A673 (cell line): ENCODE data around the gene SORBS2.

Experiments
- EZH2 ChIP-seq: fragments of 200-600 bp; sonication (generic); IDR thresholded peaks from 2 replicates; pipeline ENCODE4 v1.6.1; 2017; ENCODE audit warnings: borderline replicate concordance, low read depth, mild to moderate bottlenecking, mixed read lengths, antibody characterized with exemption, low read length; ENCODE audit not compliant: poor library complexity, severe bottlenecking
- TF ChIP-seq, protein P1 (sequence below): fragments of 300-800, 200-600 bp; sonication (generic); conservative IDR thresholded peaks from 2 replicates; pipeline ENCODE4 v1.5.1; 2017; ENCODE audit warnings: low read depth, mild to moderate bottlenecking, antibody characterized with exemption, low read length, moderate library complexity, mixed read lengths

DNA sequence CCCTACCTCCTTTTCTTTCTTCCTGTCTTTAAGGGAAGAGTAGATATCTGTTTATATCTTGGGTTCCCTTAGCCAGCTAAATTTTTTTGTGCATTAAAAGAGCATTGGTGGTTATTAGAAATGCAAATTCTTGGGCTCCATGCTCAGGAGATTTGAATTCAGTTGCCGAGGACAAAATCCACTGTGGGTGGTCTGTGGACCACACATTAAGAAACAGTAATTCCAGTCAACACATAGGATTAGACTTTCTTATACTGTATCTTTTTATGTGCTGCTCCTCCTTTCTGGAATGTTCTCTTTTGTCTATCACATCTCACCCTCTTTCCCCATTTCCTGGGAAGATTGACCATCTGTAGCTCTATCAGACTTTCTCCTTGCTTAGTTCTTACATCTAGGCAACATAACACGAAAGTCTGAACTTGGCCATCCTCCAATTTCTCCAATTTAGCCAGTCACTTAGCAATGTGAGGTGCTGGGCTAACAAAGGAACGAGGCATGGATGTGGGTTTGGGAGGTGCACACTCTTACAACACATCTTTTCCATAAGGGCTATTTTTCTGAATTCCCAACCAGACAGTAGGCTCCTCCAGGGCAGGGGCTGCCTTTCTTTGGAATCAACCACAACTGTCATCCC is 271.4 kb downstream of the SORBS2 start:
- TF ChIP-seq, protein P1, sequence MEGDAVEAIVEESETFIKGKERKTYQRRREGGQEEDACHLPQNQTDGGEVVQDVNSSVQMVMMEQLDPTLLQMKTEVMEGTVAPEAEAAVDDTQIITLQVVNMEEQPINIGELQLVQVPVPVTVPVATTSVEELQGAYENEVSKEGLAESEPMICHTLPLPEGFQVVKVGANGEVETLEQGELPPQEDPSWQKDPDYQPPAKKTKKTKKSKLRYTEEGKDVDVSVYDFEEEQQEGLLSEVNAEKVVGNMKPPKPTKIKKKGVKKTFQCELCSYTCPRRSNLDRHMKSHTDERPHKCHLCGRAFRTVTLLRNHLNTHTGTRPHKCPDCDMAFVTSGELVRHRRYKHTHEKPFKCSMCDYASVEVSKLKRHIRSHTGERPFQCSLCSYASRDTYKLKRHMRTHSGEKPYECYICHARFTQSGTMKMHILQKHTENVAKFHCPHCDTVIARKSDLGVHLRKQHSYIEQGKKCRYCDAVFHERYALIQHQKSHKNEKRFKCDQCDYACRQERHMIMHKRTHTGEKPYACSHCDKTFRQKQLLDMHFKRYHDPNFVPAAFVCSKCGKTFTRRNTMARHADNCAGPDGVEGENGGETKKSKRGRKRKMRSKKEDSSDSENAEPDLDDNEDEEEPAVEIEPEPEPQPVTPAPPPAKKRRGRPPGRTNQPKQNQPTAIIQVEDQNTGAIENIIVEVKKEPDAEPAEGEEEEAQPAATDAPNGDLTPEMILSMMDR = no peak
- TF ChIP-seq EZH2 = no peak
